ENCODE results near the gene TAB2. TPM values are rescaled to one million over a fixed set of nuclear protein-coding genes. Genes with fewer than 3 reads are reported as not detected.

TAB2 gene
- total RNA-seq, 4 donors from 2014 or later, result 32.5 to 71.4 (median 43.8) TPM

GRCh38 chr6:149334682-149335160 is 17.2 kb downstream of the TAB2 start:
- no peak for TF ChIP-seq POLR2A (IDR thresholded peaks at IDR 0.05)
- TF ChIP-seq CTCF (IDR thresholded peaks at IDR 0.05), result no peak
- WGBS, 2 donors, result 22 to 28% methylated on average over 2 of the region's 2 CpGs
- intact Hi-C loops (cut with DNase I; ENCODE audit: low total_unique reads), result no loop called here
- DNase-seq (ENCODE audit: low spot score in 2 of 2), result peak in 1 of 2 donors; percentile 58
- no peak overlapping the region for H3K4me3 ChIP-seq (ENCODE audit: low read depth, poor library complexity, severe bottlenecking)

- DNase-seq (ENCODE audit: low spot score in 2 of 2), result peak in 1 of 2 donors; percentile 54
- H3K4me3 ChIP-seq (ENCODE audit: low read depth, poor library complexity, severe bottlenecking), result no peak overlapping the region
- no peak for TF ChIP-seq POLR2A (IDR thresholded peaks at IDR 0.05)
- TF ChIP-seq CTCF (IDR thresholded peaks at IDR 0.05), result no peak
- WGBS, 2 donors, result 34 to 35% methylated on average over 4 of the region's 4 CpGs
- intact Hi-C loops (cut with DNase I; ENCODE audit: low total_unique reads), result no loop called here
Measured at GRCh38 chr6:149335924-149336608, 18.6 kb downstream of the TAB2 start.

- no peak for TF ChIP-seq CTCF (IDR thresholded peaks at IDR 0.05)
- TF ChIP-seq POLR2A (IDR thresholded peaks at IDR 0.05), result no peak
- no peak overlapping the region for H3K4me3 ChIP-seq (ENCODE audit: low read depth, poor library complexity, severe bottlenecking)
- DNase-seq (ENCODE audit: low spot score in 2 of 2), result no peak
- intact Hi-C loops (cut with DNase I; ENCODE audit: low total_unique reads), result no loop called here
Measured at GRCh38 chr6:149336609-149336928, 19.1 kb downstream of the TAB2 start.

- TF ChIP-seq POLR2A (IDR thresholded peaks at IDR 0.05), result no peak
- WGBS, 2 donors, result 81 to 83% methylated on average over 1 of the region's 1 CpG
- no peak for DNase-seq (ENCODE audit: low spot score in 2 of 2)
- intact Hi-C loops (cut with DNase I; ENCODE audit: low total_unique reads), result no loop called here
- H3K4me3 ChIP-seq (ENCODE audit: low read depth, poor library complexity, severe bottlenecking), result no peak overlapping the region
Measured at GRCh38 chr6:149337320-149337719, 19.8 kb downstream of the TAB2 start.

- H3K4me3 ChIP-seq (ENCODE audit: low read depth, poor library complexity, severe bottlenecking), result no peak overlapping the region
- no peak for TF ChIP-seq POLR2A (IDR thresholded peaks at IDR 0.05)
- TF ChIP-seq CTCF (IDR thresholded peaks at IDR 0.05), result no peak
- DNase-seq (ENCODE audit: low spot score in 2 of 2), result no peak
- intact Hi-C loops (cut with DNase I; ENCODE audit: low total_unique reads), result no loop called here
- 79 to 85% methylated on average over 4 of the region's 4 CpGs for WGBS, 2 donors
Measured at GRCh38 chr6:149340200-149340599, 22.7 kb downstream of the TAB2 start.

- no peak overlapping the region for H3K4me3 ChIP-seq (ENCODE audit: low read depth, poor library complexity, severe bottlenecking)
- 38 to 41% methylated on average over 1 of the region's 1 CpG for WGBS, 2 donors
- intact Hi-C loops (cut with DNase I; ENCODE audit: low total_unique reads), result no loop called here
- no peak for TF ChIP-seq POLR2A (IDR thresholded peaks at IDR 0.05)
- no peak for TF ChIP-seq CTCF (IDR thresholded peaks at IDR 0.05)
- no peak for DNase-seq (ENCODE audit: low spot score in 2 of 2)
Measured at GRCh38 chr6:149342525-149342924, 25.0 kb downstream of the TAB2 start.
